Ureter (tissue), 1 donor: ENCODE data around the gene MAP3K3. TPM values are rescaled to one million over a fixed set of nuclear protein-coding genes. Genes with fewer than 3 reads are reported as not detected.

Experiments used
- DNase-seq: peaks from one replicate; pipeline ENCODE4 v3.0.0-alpha.2; 2020; ENCODE audit warnings: low spot score
- total RNA-seq: library from RNA; stranded (reverse); gene quantifications from one replicate; pipeline ENCODE4 v1.2.4, GENCODE V29; 2023
- donor health status: DM: yes; HTN: yes; CAD: no.

The MAP3K3 gene
- 32.3 TPM for total RNA-seq

DNA sequence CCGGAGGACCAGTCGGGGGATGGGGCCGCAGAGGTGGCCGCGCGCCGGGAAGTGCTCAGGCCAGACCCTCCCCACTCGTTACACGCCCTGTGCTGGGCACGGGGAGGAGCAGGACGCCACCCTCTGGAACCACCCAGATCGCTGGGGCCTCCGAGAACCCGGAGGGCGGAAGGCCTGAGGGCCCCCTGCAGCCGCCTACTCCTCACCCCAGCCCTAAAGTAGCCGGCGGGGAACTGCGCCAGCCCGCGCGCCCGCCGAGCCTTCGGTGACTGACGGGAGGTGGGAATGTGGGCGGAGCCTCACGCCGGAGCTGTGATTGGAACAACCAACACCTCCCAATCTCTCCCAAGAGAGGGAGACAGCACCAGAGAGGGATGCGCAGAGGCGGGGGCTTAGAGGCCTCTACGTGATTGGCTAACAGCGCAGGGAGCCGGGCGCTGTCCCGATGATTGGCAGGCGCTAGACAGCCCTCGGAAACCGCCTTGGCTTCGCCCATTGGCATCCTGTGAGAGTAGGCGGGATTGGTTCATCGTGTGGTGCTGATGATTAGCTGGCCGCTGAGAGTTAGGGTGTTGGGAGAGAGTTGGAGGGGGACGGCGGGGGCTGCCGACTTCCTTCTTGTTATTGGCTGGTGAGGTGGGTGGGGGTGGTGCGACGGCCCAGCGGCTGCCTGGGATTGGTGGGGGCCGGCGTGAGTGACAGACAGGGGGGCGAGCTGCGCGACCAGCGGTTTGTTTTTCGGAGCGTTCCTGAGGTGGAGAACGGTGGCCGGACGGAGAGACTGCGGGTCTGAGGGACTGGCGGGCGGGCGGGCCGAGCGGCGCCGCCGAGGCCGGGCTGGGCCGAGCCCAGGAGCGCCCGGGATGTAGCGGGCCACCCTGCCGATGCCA lies at the start of gene MAP3K3:
TSS of gene MAP3K3 (plus strand) at position 734 of the 890 bp plus-strand sequence. CDS start 343 bp downstream, outside the sequence.
- peak; percentile 100 for DNase-seq

DNA sequence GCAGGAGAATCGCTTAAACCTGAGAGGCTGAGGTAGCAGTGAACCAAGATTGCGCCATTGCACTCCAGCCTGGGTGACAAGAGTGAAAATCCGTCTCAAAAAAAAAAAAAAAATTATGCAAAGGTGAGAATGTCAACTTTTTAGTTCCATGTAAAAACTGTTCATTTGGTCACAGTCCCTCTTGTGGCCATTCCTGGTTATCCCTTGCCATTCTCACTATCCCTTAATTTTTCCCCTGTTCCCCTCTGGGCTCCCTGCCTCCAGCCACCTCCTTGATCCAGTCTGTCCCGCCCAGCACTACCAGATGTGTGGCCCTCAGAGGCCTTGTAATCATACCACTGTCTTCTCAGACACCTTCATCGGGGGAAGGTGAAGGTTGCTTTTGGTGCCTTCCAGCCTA lies 48.6 kb upstream of the MAP3K3 start:
- no peak for DNase-seq

DNA sequence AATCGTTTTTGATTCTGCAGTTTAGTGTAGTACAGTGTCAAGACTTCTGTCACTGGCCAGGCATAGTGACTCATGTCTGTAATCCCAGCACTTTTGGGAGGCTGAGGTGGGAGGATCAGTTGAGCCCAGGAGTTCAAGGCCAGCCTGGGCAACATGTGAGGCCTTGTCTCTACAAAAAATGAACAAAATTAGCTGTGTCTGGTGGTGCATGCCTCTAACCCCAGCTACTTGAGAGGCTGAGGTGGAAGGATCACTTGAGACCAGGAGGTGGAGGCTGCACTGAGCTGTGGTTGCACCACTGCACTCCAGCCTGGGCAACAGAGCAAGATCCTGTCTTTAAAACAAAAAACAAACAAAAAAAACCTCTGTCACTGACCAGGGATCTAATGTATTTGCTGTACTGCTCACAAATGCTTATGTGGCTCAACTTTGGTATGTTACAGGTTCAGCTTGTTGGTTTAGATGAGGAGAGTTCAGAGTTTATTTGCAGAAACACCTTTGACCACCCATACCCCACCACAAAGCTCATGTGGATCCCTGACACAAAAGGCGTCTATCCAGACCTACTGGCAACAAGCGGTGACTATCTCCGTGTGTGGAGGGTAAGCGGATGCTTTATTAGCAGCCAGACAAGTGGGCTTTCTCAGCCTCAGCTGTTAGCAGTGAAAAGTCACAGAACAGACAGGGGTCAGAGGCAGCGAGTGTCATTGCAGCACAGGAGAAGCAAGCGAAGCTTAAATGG lies 44.0 kb upstream of the MAP3K3 start:
- DNase-seq = no peak

DNA sequence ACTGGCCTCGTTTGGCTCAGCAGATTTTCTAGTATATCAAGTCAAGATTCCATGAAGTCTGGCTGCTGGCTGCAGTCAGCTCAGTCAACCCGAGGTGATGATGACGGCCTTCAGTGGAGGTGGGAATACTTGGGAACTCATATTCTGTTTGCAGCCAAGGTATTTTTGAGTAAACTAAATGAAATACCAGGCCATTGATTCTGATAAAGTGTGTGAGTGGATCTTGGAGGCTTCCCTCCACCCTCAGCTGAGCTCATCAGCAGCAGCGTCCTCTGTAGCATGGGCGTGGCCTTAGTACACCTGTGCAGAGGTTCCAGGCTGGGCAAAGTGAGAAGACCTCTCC lies 43.5 kb upstream of the MAP3K3 start:
- no peak for DNase-seq

DNA sequence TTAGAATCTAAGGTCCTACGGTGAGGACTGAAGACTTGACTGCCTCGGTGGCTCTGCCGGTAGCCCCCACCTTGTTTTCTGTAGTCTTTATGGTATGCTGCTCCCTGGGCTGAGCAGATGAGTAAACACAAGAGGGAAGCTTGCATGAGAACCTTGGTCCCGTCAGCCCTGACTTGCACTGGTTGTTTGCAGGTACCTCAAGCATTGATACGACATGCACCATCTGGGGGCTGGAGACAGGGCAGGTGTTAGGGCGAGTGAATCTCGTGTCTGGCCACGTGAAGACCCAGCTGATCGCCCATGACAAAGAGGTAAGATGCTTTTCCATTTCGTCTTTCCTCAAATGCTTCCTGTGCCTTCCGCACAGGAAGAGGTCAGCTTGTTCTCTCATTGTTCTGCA lies 42.6 kb upstream of the MAP3K3 start:
- no peak for DNase-seq

DNA sequence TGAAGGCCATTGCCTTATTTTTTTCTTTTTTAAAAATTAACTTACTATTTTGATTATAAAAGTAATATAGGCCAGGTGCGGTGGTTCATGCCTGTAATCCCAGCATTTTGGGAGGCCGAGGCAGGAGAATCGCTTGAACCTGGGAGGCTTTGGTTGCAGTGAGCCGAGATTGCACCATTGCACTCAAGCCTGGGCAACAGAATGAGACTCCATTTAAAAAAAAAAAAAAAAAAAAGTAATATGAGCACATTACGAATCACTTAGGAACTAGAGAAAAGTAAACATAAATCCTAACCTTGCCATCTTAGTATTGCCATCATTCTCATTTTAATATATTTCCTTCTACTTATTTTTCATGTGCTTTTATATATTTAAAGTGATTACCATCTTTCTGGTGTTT lies 34.4 kb upstream of the MAP3K3 start:
- DNase-seq = no peak

DNA sequence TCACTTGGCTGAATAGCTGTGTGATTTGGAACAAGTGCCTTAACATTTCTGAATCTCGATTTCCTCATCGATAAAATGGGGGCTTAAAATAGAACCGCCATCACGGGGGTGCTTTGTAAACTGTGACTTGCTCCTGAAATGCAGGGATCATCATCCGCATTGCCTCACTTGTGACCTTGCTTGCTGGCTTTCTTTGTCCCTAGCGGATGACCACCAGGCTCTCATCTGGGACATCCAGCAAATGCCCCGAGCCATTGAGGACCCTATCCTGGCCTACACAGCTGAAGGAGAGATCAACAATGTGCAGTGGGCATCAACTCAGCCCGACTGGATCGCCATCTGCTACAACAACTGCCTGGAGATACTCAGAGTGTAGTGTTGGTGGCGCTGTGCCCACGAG lies 33.4 kb upstream of the MAP3K3 start:
- no peak for DNase-seq

DNA sequence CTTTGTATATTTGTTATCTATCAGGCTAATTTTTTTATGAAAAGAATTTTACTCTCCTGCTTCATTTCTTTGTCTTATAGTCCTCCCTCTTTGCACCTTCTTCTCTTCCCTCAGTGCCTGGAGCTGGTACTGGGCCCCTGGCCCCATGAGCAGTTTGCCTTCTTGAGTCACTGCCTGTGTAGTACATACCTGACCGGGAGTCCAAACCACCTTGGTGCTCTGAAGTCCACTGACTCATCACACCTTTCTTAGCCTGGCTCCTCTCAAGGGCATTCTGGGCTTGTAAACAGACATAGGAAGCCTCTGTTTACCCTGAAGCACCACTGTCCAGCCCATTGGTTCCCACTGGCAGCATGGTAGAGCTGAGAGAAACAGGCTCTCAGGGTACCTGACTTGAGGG lies 32.6 kb upstream of the MAP3K3 start:
- no peak for DNase-seq

DNA sequence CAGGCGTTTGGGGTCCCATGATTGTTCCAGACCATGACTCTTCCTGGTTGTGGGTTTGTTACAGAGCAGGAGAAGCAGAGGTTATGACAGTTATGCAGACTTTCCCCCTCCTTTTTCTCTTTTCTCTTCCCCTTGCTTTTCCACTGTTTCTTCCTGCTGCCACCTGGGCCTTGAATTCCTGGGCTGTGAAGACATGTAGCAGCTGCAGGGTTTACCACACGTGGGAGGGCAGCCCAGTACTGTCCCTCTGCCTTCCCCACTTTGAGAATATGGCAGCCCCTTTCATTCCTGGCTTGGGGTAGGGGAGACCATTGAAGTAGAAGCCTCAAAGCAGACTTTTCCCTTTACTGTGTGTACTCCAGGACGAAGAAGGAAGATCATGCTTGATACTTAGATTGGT lies 29.4 kb upstream of the MAP3K3 start:
- DNase-seq = no peak

DNA sequence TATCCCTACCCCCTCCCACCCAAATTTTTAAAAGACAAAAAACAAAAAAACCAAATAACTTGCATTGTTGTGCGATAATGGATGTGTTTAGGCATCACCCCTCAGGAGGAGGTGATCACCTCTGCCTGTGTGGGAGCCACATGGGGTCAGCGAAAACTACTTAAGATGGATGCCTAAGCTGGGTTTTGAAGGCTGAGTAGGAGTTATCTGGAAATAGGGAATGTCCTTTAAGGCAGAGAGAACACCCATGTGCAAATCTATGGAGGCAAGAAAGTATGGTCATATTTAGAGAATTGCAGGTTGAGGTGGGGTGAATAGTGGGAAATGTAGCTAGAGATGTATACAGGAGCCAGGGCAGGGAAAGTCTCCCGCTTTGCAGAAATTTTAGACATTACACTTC lies 27.1 kb upstream of the MAP3K3 start:
- no peak for DNase-seq

DNA sequence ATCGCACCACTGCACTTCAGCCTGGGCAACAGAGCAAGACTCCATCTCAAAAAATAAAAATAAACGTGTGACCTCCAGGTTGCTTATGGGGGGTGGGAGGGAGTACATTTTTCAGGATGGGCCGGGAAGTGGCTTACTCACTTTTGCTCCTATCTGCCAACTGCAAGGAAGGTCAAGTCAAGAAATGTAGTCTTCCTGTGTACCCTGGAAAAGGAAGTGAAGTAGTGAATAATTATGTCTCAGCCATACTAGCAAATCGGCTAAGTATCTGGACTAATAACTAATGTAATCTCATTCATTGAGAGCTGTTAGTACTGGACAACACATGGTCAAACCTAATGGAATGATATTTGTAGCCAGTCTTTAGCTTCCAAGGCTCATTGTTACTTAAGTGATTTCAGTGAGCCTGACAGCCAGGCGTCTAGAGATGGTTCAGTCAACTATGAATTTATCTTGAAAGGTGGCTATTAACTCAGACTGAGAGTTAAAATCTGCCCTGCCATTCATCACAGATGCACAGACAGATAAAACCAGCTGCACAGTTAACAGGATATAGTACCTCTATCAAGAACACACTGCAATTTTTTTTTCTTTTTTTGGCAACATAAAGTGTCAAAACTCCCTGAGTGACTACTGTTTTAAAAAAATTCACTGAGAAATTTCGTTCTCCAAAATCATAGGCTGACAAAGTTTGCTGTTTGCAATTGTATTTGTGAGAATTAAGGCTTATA lies 25.2 kb upstream of the MAP3K3 start:
- DNase-seq = no peak

DNA sequence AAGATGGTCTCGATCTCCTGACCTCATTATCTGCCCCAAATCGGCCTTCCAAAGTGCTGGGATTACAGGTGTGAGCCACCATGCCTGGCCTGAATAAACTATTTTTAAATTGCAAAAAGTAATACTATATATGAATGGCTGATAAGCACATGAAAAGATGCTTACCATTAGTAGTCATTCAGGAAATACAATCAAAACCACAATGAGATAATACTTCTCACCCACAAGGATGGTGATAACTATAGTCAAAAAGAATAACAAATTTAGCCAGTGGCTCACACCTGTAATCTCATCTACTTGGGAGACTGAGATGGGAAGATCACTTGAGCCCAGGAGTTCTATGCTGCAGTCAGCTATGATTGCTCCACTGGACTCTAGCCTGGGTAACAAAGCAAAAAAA lies 23.9 kb upstream of the MAP3K3 start:
- DNase-seq = no peak

DNA sequence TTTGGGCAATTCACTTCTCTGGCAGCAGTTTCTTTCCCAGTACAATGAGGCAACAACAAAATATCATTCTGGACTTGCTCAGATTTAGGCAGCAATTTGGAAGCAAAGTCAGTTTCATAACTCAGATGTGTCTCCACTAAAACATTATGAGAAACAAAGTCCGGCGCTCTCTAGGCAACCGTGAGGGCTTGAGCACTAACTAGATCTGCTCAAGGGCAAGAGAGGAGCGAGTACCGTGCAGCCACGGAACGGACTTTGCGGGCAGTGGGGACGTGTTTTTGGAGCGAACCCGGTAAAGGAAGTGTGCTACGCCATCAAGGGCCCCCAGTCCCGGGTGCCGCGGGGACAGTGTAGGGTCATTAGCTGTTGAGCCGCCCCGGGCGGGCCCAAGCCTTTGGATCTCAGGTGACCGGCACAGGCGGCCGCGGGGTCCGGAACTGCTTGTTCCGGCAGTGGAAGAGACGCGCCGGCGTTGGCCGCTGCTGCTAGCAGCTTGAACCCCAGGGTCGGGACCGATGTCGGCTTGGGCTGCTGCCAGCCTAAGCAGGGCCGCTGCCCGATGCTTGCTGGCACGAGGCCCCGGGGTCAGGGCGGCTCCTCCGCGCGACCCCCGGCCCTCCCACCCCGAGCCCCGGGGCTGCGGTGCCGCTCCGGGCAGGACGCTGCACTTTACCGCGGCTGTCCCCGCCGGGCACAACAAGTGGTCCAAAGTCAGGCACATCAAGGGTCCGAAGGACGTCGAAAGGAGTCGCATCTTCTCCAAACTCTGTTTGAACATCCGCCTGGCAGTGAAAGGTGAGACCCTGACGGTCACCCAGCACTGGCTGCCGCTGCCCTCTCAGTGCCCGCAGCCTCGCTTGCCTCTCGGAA lies 21.4 kb upstream of the MAP3K3 start, which contains the start of gene TACO1:
TSS of gene TACO1 (plus strand) at position 327 of the 870 bp plus-strand sequence. CDS start at position 516, 189 bp downstream.
- DNase-seq = peak; percentile 87

DNA sequence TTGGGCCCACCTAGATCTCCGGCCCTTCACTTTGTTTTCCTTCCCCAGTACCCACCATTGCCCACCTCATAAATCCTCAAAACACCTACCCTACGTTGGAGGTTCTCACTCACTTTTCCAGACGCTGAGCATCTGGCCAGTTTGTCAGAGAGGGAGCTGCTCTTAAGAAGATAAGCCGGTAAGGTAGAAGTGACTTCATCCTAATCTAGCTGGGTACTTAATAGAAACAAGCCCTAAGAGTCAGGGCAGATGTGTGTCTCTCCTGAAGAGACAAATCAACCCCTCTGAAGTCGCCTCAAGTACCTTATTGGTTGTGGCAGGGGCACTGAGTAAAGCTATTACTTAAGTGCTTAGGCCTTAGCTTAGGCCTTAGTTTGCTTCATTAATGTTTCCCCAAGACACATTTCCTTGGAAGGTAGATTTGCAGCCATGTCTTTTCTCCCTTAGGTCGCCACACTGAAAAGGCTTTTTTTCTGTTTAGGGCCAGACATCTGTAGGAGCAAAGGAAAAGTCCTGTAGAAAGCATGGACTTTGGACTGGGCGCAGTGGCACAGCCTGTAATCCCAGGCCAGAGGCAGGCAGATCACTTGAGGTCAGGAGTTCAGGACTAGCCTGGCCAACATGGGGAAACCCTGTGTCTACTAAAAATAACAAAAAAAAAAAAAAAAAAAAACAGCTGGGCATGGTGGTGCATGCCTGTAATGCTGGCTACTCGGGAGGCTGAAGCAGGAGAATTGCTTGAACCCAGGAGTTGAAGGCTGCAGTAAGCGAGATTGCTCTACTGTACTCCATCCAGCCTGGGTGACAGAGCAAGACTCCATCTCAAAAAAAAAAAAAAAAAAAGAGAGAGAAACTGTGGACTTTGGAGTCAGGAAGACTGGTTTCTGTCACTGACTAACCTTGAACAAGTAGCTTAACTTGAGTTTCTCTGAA lies 20.5 kb upstream of the MAP3K3 start:
- no peak for DNase-seq

DNA sequence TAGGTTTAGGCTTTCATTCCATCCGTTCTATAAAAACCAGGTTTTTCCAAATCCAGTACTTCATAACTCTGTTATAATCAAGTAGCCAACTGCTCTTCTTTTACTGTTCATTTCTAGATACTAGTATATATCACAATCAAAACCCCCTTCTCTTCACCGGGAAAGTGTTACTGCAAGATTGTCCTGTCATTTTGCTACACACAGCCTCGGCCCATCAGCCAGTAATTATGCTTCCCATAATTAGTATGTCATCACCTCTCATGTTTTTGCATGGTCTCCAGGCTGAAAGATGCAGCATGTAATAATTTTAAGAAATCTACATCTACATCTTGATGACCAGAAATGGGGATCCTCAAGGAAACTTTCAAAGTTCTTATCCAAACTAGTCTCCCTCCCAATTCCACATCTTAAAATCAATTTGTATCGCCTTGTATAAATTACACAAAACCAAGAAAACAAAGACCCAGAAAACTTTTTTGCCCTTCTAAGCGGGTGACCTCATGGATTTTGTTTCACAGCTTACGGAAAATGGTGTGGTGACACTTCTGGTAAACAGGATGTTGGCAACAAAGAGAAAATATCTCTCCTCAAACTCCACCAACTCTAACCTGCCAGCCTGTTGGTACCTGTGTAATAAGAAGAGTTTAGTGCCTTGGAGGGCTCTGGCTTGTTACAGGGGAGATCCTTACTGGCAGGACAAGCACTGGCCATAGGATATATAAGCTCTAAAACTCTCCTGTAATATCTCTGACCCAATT lies 12.2 kb upstream of the MAP3K3 start:
- no peak for DNase-seq

DNA sequence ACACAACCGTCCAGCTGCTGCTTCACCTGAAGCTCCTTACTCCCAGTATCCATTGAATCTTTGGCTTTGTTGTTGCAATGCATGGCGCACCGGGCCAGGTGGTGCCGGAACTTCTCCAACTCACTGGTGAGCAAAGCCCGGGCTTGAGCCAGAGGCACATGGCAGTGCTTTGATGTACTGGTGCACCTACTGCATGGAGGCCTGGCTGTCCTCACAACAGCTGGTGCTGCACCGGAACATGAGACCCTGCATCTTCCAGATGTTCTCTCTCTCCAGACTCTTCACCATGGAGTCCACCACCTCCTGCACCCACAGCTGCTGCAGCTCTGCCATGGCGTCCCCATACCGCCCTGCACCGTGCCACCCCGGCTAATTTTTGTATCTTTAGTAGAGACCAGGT lies 11.4 kb upstream of the MAP3K3 start:
- DNase-seq = no peak

DNA sequence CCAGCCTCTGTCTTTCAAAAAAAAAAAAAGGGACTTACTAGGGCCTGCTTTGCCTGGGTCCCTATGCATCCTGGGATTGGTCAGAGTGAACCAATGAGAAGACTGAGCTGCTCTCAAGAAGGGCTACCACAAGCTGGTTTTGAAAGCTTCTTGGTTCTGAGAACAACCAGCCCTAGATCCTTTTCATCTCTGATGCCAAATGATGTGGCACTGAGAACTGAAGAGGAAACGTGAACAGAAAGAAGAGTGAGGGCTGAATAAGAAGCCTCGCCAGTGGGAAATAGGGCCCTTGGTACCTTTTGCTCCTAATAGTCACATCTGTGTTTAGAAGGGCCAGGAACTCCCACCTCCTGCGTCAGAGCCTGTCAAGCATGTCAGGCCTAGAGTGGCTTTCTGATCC lies 10.9 kb upstream of the MAP3K3 start:
- no peak for DNase-seq

DNA sequence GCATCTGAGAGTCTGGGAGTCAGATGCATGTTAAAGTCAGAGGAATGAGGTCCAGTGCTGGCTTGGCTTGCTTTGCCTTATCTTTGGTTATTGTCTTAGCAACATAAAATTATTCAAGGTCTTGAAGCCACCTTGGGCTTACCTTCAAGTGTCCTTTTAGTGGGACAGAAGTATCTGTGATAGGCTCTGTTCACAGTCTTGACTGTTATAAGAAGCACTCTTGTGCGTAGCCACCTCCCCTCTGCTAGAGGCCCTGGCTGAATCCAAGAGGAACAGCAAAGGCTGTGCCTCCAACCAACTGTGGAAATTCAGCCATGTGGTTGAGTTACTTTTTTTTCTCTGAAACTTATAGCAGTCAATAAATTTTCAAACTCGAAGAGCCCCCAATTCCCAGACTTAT lies 8.6 kb upstream of the MAP3K3 start:
- no peak for DNase-seq

DNA sequence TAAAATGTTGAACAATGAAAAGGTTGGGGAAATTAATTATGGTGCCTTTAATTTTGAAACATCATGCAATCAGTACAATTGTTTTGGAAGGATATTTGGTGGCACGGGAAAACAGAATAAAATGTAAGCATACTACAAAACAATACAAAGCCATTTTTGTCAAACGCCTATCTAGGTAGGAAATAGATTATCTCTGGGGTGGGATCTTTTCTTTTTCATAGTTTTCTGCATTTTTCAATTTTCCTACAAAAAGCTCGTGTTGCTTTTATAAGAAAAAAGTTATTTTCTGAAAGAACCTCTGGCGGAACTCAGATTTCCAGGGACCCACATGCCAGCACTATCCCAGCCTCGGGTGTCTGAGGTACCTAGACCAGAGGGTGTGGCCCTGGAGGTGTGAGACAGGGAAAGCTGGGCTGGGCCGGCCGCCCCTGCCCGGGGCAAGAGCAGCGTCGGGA lies 961 bp upstream of the MAP3K3 start:
- no peak for DNase-seq
